Measurements from ENCODE around the gene HNRNPUL2. TPM values are rescaled to one million over a fixed set of nuclear protein-coding genes. Genes with fewer than 3 reads are reported as not detected.

Gene HNRNPUL2
- total and polyA plus RNA-seq, 9 of the 15 experiments (the other 6 are each of a cell fraction or from before 2014, with no cell fraction given), result 0.89 to 44.3 (median 15.2) TPM

DNA sequence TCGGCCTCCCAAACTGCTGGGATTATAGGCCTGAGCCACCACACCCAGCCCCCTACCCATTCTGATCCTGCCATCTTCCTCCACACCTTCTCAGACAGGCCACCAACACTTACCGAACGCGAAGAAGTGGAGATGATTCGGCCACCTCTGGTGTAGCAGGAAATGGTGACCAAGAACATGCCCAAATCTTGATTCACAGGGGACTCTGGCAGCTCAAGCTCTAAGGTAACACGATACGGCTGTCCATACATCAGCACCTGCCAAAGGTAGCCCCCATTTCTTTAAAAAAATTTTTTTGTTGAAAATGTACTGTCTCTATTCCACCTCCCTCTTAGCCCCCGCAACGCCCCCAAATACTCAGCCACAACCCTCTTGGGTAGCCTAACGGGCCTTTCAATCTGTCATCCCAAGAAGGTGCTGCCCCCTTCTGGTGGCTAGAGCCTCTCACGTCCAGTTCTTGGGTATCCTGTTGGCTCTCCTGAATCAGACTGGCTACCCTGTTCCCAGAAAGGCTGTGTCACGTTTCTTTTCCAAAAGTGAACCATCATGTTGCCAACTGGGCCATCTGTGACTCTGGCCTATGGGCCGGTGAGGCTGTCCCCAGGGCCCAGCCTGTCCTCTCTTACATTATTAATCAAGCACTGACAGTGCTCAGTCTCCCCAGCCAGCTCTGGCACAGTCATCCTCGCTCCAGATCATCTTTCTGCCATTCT is 32.6 kb downstream of the HNRNPUL2 start (continued):
- TF ChIP-seq MYNN (IDR thresholded peaks at IDR 0.05), result 0 out of 2 replicates have a peak, but pooled peaks have one; percentile 31
- TF ChIP-seq MYNN (CRISPR knock-in tag; IDR thresholded peaks at IDR 0.05), result no peak
- no peak for TF ChIP-seq ZC3H4 (CRISPR knock-in tag; IDR thresholded peaks at IDR 0.05; ENCODE audit: borderline replicate concordance)
- TF ChIP-seq GATAD2B (IDR thresholded peaks at IDR 0.05; ENCODE audit: borderline replicate concordance), result no peak
- TF ChIP-seq ARHGAP35 (IDR thresholded peaks at IDR 0.05; ENCODE audit: partially characterized antibody), result no peak
- TF ChIP-seq ZNF239 (CRISPR knock-in tag; IDR thresholded peaks at IDR 0.05), result no peak
- TF ChIP-seq KDM5B (IDR thresholded peaks at IDR 0.05; ENCODE audit: insufficient replicate concordance, low read depth, low read length), result no peak
- no peak for TF ChIP-seq ZFP1 (CRISPR knock-in tag; IDR thresholded peaks at IDR 0.05)
- TF ChIP-seq HNRNPLL (IDR thresholded peaks at IDR 0.05; ENCODE audit: low read depth, low read length, poor library complexity, severe bottlenecking), result no peak
- no peak for TF ChIP-seq HOXB6 (CRISPR knock-in tag; IDR thresholded peaks at IDR 0.05; ENCODE audit: borderline replicate concordance)
- no peak for TF ChIP-seq CEBPB (tag; IDR thresholded peaks at IDR 0.05)
- peak; percentile 37 for TF ChIP-seq MEIS2 (IDR thresholded peaks at IDR 0.05; ENCODE audit: partially characterized antibody)
- TF ChIP-seq ARID2 (IDR thresholded peaks at IDR 0.05), result 0 out of 2 replicates have a peak, but pooled peaks have one; percentile 43
- TF ChIP-seq JUND (IDR thresholded peaks at IDR 0.05; ENCODE audit: borderline replicate concordance, low read depth, low read length), result 0 out of 2 replicates have a peak, but pooled peaks have one; percentile 13
- peak; percentile 47; the same call in 1 of the 3 replicates for TF ChIP-seq JUND (tag; IDR thresholded peaks at IDR 0.05; ENCODE audit: borderline replicate concordance, low read depth, low read length)
- TF ChIP-seq NR1H2 (CRISPR knock-in tag; IDR thresholded peaks at IDR 0.05), result no peak
- TF ChIP-seq, protein P1, sequence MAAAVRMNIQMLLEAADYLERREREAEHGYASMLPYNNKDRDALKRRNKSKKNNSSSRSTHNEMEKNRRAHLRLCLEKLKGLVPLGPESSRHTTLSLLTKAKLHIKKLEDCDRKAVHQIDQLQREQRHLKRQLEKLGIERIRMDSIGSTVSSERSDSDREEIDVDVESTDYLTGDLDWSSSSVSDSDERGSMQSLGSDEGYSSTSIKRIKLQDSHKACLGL (CRISPR knock-in tag; IDR thresholded peaks at IDR 0.05; ENCODE audit: borderline replicate concordance, poor library complexity, severe bottlenecking), result no peak
- TF ChIP-seq SMC3 (conservative IDR thresholded peaks at IDR 0.05; ENCODE audit: insufficient read depth, low read depth, low read length), result peak; percentile 79
- no peak for TF ChIP-seq ARNT (IDR thresholded peaks at IDR 0.05)
- no peak for TF ChIP-seq FUS (optimal IDR thresholded peaks at IDR 0.05; ENCODE audit: low read depth, low read length)
- TF ChIP-seq, protein P2, sequence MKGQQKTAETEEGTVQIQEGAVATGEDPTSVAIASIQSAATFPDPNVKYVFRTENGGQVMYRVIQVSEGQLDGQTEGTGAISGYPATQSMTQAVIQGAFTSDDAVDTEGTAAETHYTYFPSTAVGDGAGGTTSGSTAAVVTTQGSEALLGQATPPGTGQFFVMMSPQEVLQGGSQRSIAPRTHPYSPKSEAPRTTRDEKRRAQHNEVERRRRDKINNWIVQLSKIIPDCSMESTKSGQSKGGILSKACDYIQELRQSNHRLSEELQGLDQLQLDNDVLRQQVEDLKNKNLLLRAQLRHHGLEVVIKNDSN (CRISPR knock-in tag; IDR thresholded peaks at IDR 0.05), result 0 out of 2 replicates have a peak, but pooled peaks have one; percentile 10
- peak; percentile 77 to 84 for TF ChIP-seq RAD21 (CRISPR knock-in tag; conservative IDR thresholded peaks at IDR 0.05 in 1 of 2, IDR thresholded peaks at IDR 0.05 in 1 of 2)
- TF ChIP-seq, protein P3, sequence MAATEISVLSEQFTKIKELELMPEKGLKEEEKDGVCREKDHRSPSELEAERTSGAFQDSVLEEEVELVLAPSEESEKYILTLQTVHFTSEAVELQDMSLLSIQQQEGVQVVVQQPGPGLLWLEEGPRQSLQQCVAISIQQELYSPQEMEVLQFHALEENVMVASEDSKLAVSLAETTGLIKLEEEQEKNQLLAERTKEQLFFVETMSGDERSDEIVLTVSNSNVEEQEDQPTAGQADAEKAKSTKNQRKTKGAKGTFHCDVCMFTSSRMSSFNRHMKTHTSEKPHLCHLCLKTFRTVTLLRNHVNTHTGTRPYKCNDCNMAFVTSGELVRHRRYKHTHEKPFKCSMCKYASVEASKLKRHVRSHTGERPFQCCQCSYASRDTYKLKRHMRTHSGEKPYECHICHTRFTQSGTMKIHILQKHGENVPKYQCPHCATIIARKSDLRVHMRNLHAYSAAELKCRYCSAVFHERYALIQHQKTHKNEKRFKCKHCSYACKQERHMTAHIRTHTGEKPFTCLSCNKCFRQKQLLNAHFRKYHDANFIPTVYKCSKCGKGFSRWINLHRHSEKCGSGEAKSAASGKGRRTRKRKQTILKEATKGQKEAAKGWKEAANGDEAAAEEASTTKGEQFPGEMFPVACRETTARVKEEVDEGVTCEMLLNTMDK (IDR thresholded peaks at IDR 0.05; ENCODE audit: borderline replicate concordance, insufficient read depth, low read depth, low read length, poor library complexity, severe bottlenecking), result peak; percentile 79
